Calu3 (cell line): ENCODE results near the gene VPS4B. TPM values are rescaled to one million over a fixed set of nuclear protein-coding genes. Genes with fewer than 3 reads are reported as not detected.

ENCODE experiments used
- Bru-seq: library from RNA; stranded (reverse); fragments of 400-500 nt; gene quantifications from one replicate; lab custom pipeline; 2021; lab: Mats Ljungman, UMichigan
- BruChase-seq, 2 experiments: library from RNA; stranded (reverse); fragments of 400-500 nt; gene quantifications; one replicate each; lab custom pipeline; 2021; lab: Mats Ljungman, UMichigan
- BruUV-seq: library from RNA; stranded (reverse); fragments of 400-500 nt; replicated peaks from 2 replicates; lab custom pipeline; 2021; lab: Mats Ljungman, UMichigan
- CTCF ChIA-PET: fragments of 300-600 bp; sonication (Branson Sonifier 250); formaldehyde crosslinking; loops from one replicate; lab custom pipeline; 2022; ENCODE audit warnings: antibody characterized with exemption; lab: Charles Lee
- DNase-seq: peaks from one replicate; pipeline ENCODE4 v3.0.0; 2022
- H3K27ac Mint-ChIP-seq: one replicate; pipeline ENCODE4 v1.8.0; 2022; ENCODE audit warnings: mixed read lengths; ENCODE audit not compliant: unreplicated experiment
- H3K27me3 Mint-ChIP-seq: one replicate; pipeline ENCODE4 v1.8.0; 2022; ENCODE audit warnings: mixed read lengths; ENCODE audit not compliant: unreplicated experiment
- H3K36me3 Mint-ChIP-seq: one replicate; pipeline ENCODE4 v1.8.0; 2022; ENCODE audit warnings: mild to moderate bottlenecking, moderate library complexity, mixed read lengths; ENCODE audit not compliant: insufficient read depth, unreplicated experiment
- H3K4me1 Mint-ChIP-seq: one replicate; pipeline ENCODE4 v1.8.0; 2022; ENCODE audit warnings: mild to moderate bottlenecking, low read depth, mixed read lengths; ENCODE audit not compliant: unreplicated experiment
- H3K4me3 Mint-ChIP-seq: one replicate; pipeline ENCODE4 v1.8.0; 2022; ENCODE audit warnings: mild to moderate bottlenecking, low read depth, moderate library complexity, mixed read lengths; ENCODE audit not compliant: unreplicated experiment
- H3K9me3 Mint-ChIP-seq: one replicate; pipeline ENCODE4 v1.8.0; 2022; ENCODE audit warnings: low read depth, mixed read lengths; ENCODE audit not compliant: unreplicated experiment
- intact Hi-C: fragments of 100-400 bp; cut with micrococcal nuclease; formaldehyde crosslinking; loops from one replicate; pipeline ENCODE4 v1.10.0; 2022; ENCODE audit not compliant: unreplicated experiment
- long read RNA-seq: library from polyadenylated mRNA; stranded (forward); transcript quantifications from one replicate; pipeline ENCODE4 v2.0.0, GENCODE V29; 2022
- total RNA-seq: library from RNA; stranded (reverse); gene quantifications from 2 replicates; pipeline ENCODE4 v1.2.3, GENCODE V29; 2022
- TF ChIP-seq, protein P1 (sequence below): fragments of 200-600 bp; IDR thresholded peaks from one replicate; pipeline ENCODE4 v1.8.0; 2022; ENCODE audit warnings: antibody characterized with exemption; ENCODE audit not compliant: unreplicated experiment

VPS4B gene
- total RNA-seq (83.3 and 83.9 TPM in 2 replicates), Bru-seq, nascent RNA (percentile 94 among the genes with signal in this experiment), BruChase-seq, experiment 1, labeled RNA remaining after a 6-hour chase (percentile 94 among the genes with signal in this experiment), BruChase-seq, experiment 2, labeled RNA remaining after a 2-hour chase (percentile 93 among the genes with signal in this experiment)
- long read RNA-seq, transcript VPS4B-201 (11 exons, 3,324 nt), result major isoform, 101 of 120 reads
- long read RNA-seq, partial matches to known transcripts, result 5 of 120 reads
- long read RNA-seq, other reads (novel, unspliced or antisense), result 14 of 120 reads

GRCh38 chr18:63422087-63422863, at the start of gene VPS4B:
Gene VPS4B (minus strand): TSS chr18:63422476. CDS start chr18:63422259, 217 bp downstream.
- H3K27ac Mint-ChIP-seq, result peak within 1 kb of the TSS; percentile 85
- no peaks in the 10 kb centered on the region for H3K9me3 Mint-ChIP-seq
- DNase-seq, result peak; percentile 99
- intact Hi-C loops, result loop anchor here (5.0 kb wide), 1 partner anchor 85 kb away; no protein-coding TSS in a partner anchor
- peaks cover 42% of the 10 kb centered on the region for H3K36me3 Mint-ChIP-seq
- TF ChIP-seq, protein P1, sequence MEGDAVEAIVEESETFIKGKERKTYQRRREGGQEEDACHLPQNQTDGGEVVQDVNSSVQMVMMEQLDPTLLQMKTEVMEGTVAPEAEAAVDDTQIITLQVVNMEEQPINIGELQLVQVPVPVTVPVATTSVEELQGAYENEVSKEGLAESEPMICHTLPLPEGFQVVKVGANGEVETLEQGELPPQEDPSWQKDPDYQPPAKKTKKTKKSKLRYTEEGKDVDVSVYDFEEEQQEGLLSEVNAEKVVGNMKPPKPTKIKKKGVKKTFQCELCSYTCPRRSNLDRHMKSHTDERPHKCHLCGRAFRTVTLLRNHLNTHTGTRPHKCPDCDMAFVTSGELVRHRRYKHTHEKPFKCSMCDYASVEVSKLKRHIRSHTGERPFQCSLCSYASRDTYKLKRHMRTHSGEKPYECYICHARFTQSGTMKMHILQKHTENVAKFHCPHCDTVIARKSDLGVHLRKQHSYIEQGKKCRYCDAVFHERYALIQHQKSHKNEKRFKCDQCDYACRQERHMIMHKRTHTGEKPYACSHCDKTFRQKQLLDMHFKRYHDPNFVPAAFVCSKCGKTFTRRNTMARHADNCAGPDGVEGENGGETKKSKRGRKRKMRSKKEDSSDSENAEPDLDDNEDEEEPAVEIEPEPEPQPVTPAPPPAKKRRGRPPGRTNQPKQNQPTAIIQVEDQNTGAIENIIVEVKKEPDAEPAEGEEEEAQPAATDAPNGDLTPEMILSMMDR, result no peak
- peaks cover 23% of the 10 kb centered on the region for H3K4me1 Mint-ChIP-seq
- BruUV-seq, result no TSS peak
- CTCF ChIA-PET, result interaction anchor here (0.7 to 1.7 kb wide), 4 partner anchors 17 to 227 kb away, joined by 4 to 9 read pairs (median 6); no protein-coding TSS in a partner anchor
- no peaks in the 10 kb centered on the region for H3K27me3 Mint-ChIP-seq
- H3K4me3 Mint-ChIP-seq, result peak within 1 kb of the TSS; percentile 89

DNA sequence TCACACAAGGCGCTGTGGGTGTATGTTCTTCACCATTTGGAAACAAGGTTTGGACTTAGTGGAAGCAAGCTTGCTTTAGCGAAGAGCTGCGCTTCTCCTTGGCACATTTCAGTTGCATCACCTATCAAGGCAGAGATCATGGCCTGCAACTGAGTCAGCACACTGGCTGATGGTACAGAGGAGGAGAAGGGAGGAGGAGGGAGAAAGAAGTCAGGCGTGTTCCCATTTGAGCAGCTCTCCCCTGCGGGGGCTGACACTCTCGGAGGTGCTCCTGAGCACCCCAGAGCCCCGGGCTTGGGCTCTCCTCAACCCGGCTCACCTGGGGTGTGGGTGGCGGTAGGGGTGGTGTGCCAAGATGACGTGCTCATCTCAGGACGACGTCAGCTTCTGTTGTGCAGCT, 48.5 kb upstream of the VPS4B start:
- Mint-ChIP-seq H3K9me3 (no peaks in the 10 kb centered on the region), H3K27ac (peak overlapping the region; percentile 35), H3K27me3 (no peaks in the 10 kb centered on the region), H3K4me3 (no peak overlapping the region), H3K36me3 (no peaks in the 10 kb centered on the region), H3K4me1 (peaks cover 26% of the 10 kb centered on the region)
- DNase-seq, result no peak
- intact Hi-C loops, result no loop called here
- CTCF ChIA-PET, result no interaction called here
- TF ChIP-seq, protein P1, result no peak
- BruUV-seq, result no TSS peak

DNA sequence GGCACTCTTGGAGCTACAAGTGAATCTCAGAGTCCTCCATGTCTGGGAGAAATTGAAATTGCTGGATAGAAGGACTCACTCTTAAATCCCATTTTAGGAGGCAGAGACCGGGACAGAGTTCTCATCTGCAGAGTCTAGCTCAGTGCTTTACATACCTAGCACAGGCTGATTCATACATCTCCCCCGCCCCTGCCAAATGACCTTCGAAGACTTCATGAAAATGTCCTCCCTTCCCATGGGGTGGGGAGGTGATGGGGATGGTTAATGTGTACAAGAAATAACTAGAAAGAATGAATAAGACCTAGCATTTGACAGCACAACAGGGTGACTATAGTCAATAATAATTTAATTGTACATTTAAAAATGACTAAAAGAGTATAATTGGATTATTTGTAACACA, 46.3 kb upstream of the VPS4B start:
- intact Hi-C loops, result no loop called here
- BruUV-seq, result no TSS peak
- CTCF ChIA-PET, result no interaction called here
- no peaks in the 10 kb centered on the region for H3K27me3 Mint-ChIP-seq
- TF ChIP-seq, protein P1, result no peak
- H3K36me3 Mint-ChIP-seq, result no peaks in the 10 kb centered on the region
- peaks cover 26% of the 10 kb centered on the region for H3K4me1 Mint-ChIP-seq
- no peak overlapping the region for H3K27ac Mint-ChIP-seq
- no peaks in the 10 kb centered on the region for H3K9me3 Mint-ChIP-seq
- no peak for DNase-seq
- H3K4me3 Mint-ChIP-seq, result no peak overlapping the region

- no peak for DNase-seq
- Mint-ChIP-seq H3K27me3 (no peaks in the 10 kb centered on the region), H3K4me3 (no peak overlapping the region), H3K27ac (no peak overlapping the region), H3K9me3 (no peaks in the 10 kb centered on the region), H3K4me1 (peaks cover 26% of the 10 kb centered on the region), H3K36me3 (no peaks in the 10 kb centered on the region)
- intact Hi-C loops, result no loop called here
- CTCF ChIA-PET, result no interaction called here
- TF ChIP-seq, protein P1, result no peak
- BruUV-seq, result no TSS peak
Observed at GRCh38 chr18:63467699-63468098, 45.4 kb upstream of the VPS4B start.
